IMR-90 (cell line): ENCODE results near the gene CAPN5. TPM values are rescaled to one million over a fixed set of nuclear protein-coding genes. Genes with fewer than 3 reads are reported as not detected.

Experiments
- ATAC-seq: fragments of 200-7000 bp; cut with Tn5 transposase; 2 replicates; pipeline ENCODE4 v1.9.1; 2020; ENCODE audit warnings: low read depth, mild to moderate bottlenecking, moderate library complexity
- BruUV-seq: library from RNA; stranded (reverse); fragments of 400-500 nt; replicated peaks from 2 replicates; lab custom pipeline; 2021; lab: Mats Ljungman, UMichigan
- CTCF ChIA-PET: fragments of 300-600 bp; formaldehyde crosslinking; extraction: SDS; loops from one replicate; lab custom pipeline; 2021; ENCODE audit warnings: antibody characterized with exemption; lab: Yijun Ruan, JAX
- POLR2A ChIA-PET: fragments of 300-600 bp; sonication (Branson Sonifier 250); formaldehyde crosslinking; loops from one replicate; lab custom pipeline; 2022; ENCODE audit warnings: antibody characterized with exemption; ENCODE audit not compliant: unreplicated experiment; lab: Charles Lee
- DNase-seq: peaks from one replicate; pipeline ENCODE4 v3.0.0; 2013
- H2AFZ ChIP-seq: replicated peaks from 2 replicates; pipeline ENCODE3; 2013; ENCODE audit warnings: low read length, mild to moderate bottlenecking; ENCODE audit not compliant: poor library complexity
- H2AK5ac ChIP-seq: 2 replicates; pipeline ENCODE4 v1.6.1; 2013; ENCODE audit warnings: low read depth, low read length, inconsistent platforms
- H2AK9ac ChIP-seq: replicated peaks from 2 replicates; pipeline ENCODE3; 2013; ENCODE audit warnings: mild to moderate bottlenecking, low read depth, low read length, moderate library complexity; ENCODE audit not compliant: poor library complexity
- H2BK120ac ChIP-seq: 2 replicates; pipeline ENCODE4 v1.6.1; 2013; ENCODE audit warnings: low read depth, low read length, inconsistent platforms
- H2BK15ac ChIP-seq: 3 replicates; pipeline ENCODE4 v1.6.1; 2013; ENCODE audit warnings: low read depth, low read length, inconsistent platforms
- H2BK20ac ChIP-seq: 2 replicates; pipeline ENCODE4 v1.6.1; 2013; ENCODE audit warnings: low read depth, mild to moderate bottlenecking, inconsistent platforms, low read length, moderate library complexity
- H2BK5ac ChIP-seq: 2 replicates; pipeline ENCODE4 v1.6.1; 2013; ENCODE audit warnings: mild to moderate bottlenecking, low read depth, low read length, inconsistent platforms; ENCODE audit not compliant: poor library complexity, severe bottlenecking
- H3K14ac ChIP-seq: replicated peaks from 2 replicates; pipeline ENCODE4 v1.6.1; 2013; ENCODE audit warnings: low read depth, low read length, inconsistent platforms
- H3K18ac ChIP-seq: 2 replicates; pipeline ENCODE4 v1.6.1; 2013; ENCODE audit warnings: low read depth, low read length, control low read depth
- H3K23ac ChIP-seq: 2 replicates; pipeline ENCODE4 v1.6.1; 2013; ENCODE audit warnings: low read depth, low read length, inconsistent platforms
- H3K27ac ChIP-seq: 2 replicates; pipeline ENCODE4 v1.5.1; 2013; ENCODE audit warnings: mild to moderate bottlenecking, control low read depth, low read length; ENCODE audit not compliant: insufficient read depth
- H3K27me3 ChIP-seq: 2 replicates; pipeline ENCODE4 v1.6.1; 2013; ENCODE audit warnings: low read length; ENCODE audit not compliant: control insufficient read depth, insufficient read depth
- H3K36me3 ChIP-seq: 2 replicates; pipeline ENCODE4 v1.6.1; 2013; ENCODE audit warnings: low read length, mixed read lengths; ENCODE audit not compliant: control insufficient read depth, insufficient read depth
- H3K4ac ChIP-seq: 2 replicates; pipeline ENCODE4 v1.6.1; 2013; ENCODE audit warnings: low read depth, low read length, inconsistent platforms
- H3K4me1 ChIP-seq: 2 replicates; pipeline ENCODE4 v1.6.1; 2013; ENCODE audit warnings: low read length, mixed read lengths; ENCODE audit not compliant: control insufficient read depth, insufficient read depth
- H3K4me2 ChIP-seq: 2 replicates; pipeline ENCODE4 v1.6.1; 2013; ENCODE audit warnings: low read depth, mild to moderate bottlenecking, control low read depth, low read length, moderate library complexity
- H3K4me3 ChIP-seq: 2 replicates; pipeline ENCODE4 v1.5.1; 2013; ENCODE audit warnings: low read depth, mild to moderate bottlenecking, control low read depth, low read length, moderate library complexity; ENCODE audit not compliant: insufficient read depth
- H3K56ac ChIP-seq: 2 replicates; pipeline ENCODE4 v1.6.1; 2013; ENCODE audit warnings: low read length, inconsistent platforms; ENCODE audit not compliant: insufficient read depth; ENCODE audit errors: extremely low read depth
- H3K79me1 ChIP-seq, 2 experiments: 2 replicates each; pipeline ENCODE4 v1.6.1; 2013; ENCODE audit warnings: low read length in 2 of 2, inconsistent platforms in 1 of 2, low read depth in 1 of 2
- H3K9ac ChIP-seq: 2 replicates; pipeline ENCODE4 v1.6.1; 2013; ENCODE audit warnings: low read depth, low read length, control low read depth
- H3K9me1 ChIP-seq: 2 replicates; pipeline ENCODE4 v1.6.1; 2013; ENCODE audit warnings: low read length, inconsistent platforms; ENCODE audit not compliant: insufficient read depth
- H3K9me3 ChIP-seq: 2 replicates; pipeline ENCODE4 v1.6.1; 2013; ENCODE audit warnings: low read length; ENCODE audit not compliant: control insufficient read depth, insufficient read depth
- H4K20me1 ChIP-seq: 2 replicates; pipeline ENCODE4 v1.6.1; 2013; ENCODE audit warnings: low read length, inconsistent platforms; ENCODE audit not compliant: insufficient read depth
- H4K5ac ChIP-seq: 2 replicates; pipeline ENCODE4 v1.6.1; 2013; ENCODE audit warnings: mild to moderate bottlenecking, low read depth, low read length, control low read depth
- H4K8ac ChIP-seq, 2 experiments: 2 replicates each; pipeline ENCODE4 v1.6.1; 2013; ENCODE audit warnings: low read depth in 2 of 2, low read length in 2 of 2, control low read depth in 1 of 2, inconsistent platforms in 1 of 2
- H4K91ac ChIP-seq: 2 replicates; pipeline ENCODE4 v1.6.1; 2013; ENCODE audit warnings: low read depth, low read length, inconsistent platforms; ENCODE audit not compliant: insufficient read depth
- BHLHE40 ChIP-seq: fragments of 150-350 bp; IDR thresholded peaks from 2 replicates; pipeline ENCODE4 v1.6.1; 2016; ENCODE audit warnings: mild to moderate bottlenecking, low read depth, low read length
- CEBPB ChIP-seq: IDR thresholded peaks from 2 replicates; pipeline ENCODE4 v1.6.1; 2012; ENCODE audit warnings: low read depth, low read length, improper control_type of control experiment
- CHD1 ChIP-seq: IDR thresholded peaks from 2 replicates; pipeline ENCODE4 v1.6.1; 2012; ENCODE audit warnings: low read depth, low read length, improper control_type of control experiment
- FOS ChIP-seq: fragments of 150-350 bp; IDR thresholded peaks from 2 replicates; pipeline ENCODE4 v1.6.1; 2016; ENCODE audit warnings: low read depth, low read length
- MAFK ChIP-seq: IDR thresholded peaks from 2 replicates; pipeline ENCODE4 v1.6.1; 2012; ENCODE audit warnings: low read depth, low read length, improper control_type of control experiment
- MAZ ChIP-seq: IDR thresholded peaks from 2 replicates; pipeline ENCODE4 v1.6.1; 2012; ENCODE audit warnings: low read depth, mild to moderate bottlenecking, low read length, improper control_type of control experiment, moderate library complexity, borderline replicate concordance
- NFE2L2 ChIP-seq: fragments of 150-350 bp; IDR thresholded peaks from 2 replicates; pipeline ENCODE4 v1.6.1; 2016; ENCODE audit warnings: low read depth, mild to moderate bottlenecking, low read length
- POLR2A ChIP-seq: IDR thresholded peaks from 2 replicates; pipeline ENCODE4 v1.6.1; 2012; ENCODE audit warnings: mild to moderate bottlenecking, low read depth, low read length
- RAD21 ChIP-seq: IDR thresholded peaks from 2 replicates; pipeline ENCODE4 v1.6.1; 2012; ENCODE audit warnings: low read length, improper control_type of control experiment
- RCOR1 ChIP-seq: IDR thresholded peaks from 2 replicates; pipeline ENCODE4 v1.6.1; 2012; ENCODE audit warnings: mild to moderate bottlenecking, low read length, improper control_type of control experiment; ENCODE audit not compliant: insufficient replicate concordance
- RFX5 ChIP-seq: IDR thresholded peaks from 2 replicates; pipeline ENCODE4 v1.8.0; 2012; ENCODE audit warnings: low read depth, mild to moderate bottlenecking, low read length, moderate library complexity
- SMC3 ChIP-seq: fragments of 150-350 bp; IDR thresholded peaks from 2 replicates; pipeline ENCODE4 v1.6.1; 2016; ENCODE audit warnings: low read depth, mild to moderate bottlenecking, antibody characterized with exemption, low read length, moderate library complexity
- WGBS, 2 experiments: methylation state at CpG; one replicate each; pipeline versions ENCODE4 v1.1.5 to v1.1.7; 2013; ENCODE audit warnings: missing lambda C conversion rate in 2 of 2; ENCODE audit not compliant: insufficient read length in 1 of 2; ENCODE audit errors: extremely low coverage in 2 of 2; 5-methylcytosine and 5-hydroxymethylcytosine counted together
- dilution Hi-C: fragments of 300-500 bp; cut with HindIII; formaldehyde crosslinking; loops from one replicate; pipeline ENCODE4 v1.14.3; 2018; ENCODE audit warnings: low sequenced_read_pairs; ENCODE audit not compliant: unreplicated experiment
- in situ Hi-C: fragments of 300-500 bp; cut with MboI; formaldehyde crosslinking; loops from 3 replicates; pipeline ENCODE4 v1.14.3; 2019; ENCODE audit warnings: low sequenced_read_pairs, inconsistent platforms, mixed read lengths
- intact Hi-C: fragments of 100-400 bp; cut with micrococcal nuclease; formaldehyde crosslinking; loops from 2 replicates; pipeline ENCODE4 v1.10.0; 2022
- polyA plus RNA-seq, 3 experiments: library from polyadenylated mRNA; depleted of rRNA; stranded (reverse); fragments of >200 nt; gene quantifications; 2 replicates each; pipeline ENCODE4 v1.2.3, GENCODE V29; 2012; ENCODE audit warnings: low replicate concordance in 1 of 3
- total RNA-seq: library from RNA; depleted of rRNA; stranded (reverse); fragments of >200 nt; gene quantifications from 2 replicates; pipeline ENCODE4 v1.2.3, GENCODE V29; 2012
- TF ChIP-seq, protein P1 (sequence below): fragments of 150-350 bp; IDR thresholded peaks from 2 replicates; pipeline ENCODE4 v1.6.1; 2017; ENCODE audit warnings: mild to moderate bottlenecking, antibody characterized with exemption, low read length, low read depth
- TF ChIP-seq, protein P2 (sequence below): conservative IDR thresholded peaks from 2 replicates; pipeline ENCODE4 v1.5.1; 2012; ENCODE audit warnings: mild to moderate bottlenecking, low read depth, low read length, improper control_type of control experiment
- TF ChIP-seq, protein P3 (sequence below): fragments of 150-350 bp; IDR thresholded peaks from 2 replicates; pipeline ENCODE4 v1.6.1; 2016; ENCODE audit warnings: low read depth, mild to moderate bottlenecking, low read length, moderate library complexity, borderline replicate concordance

Gene CAPN5
- total and polyA plus RNA-seq, 2 of the 4 experiments (the other 2 are of a cell fraction) = 8.1 to 24.0 TPM

DNA sequence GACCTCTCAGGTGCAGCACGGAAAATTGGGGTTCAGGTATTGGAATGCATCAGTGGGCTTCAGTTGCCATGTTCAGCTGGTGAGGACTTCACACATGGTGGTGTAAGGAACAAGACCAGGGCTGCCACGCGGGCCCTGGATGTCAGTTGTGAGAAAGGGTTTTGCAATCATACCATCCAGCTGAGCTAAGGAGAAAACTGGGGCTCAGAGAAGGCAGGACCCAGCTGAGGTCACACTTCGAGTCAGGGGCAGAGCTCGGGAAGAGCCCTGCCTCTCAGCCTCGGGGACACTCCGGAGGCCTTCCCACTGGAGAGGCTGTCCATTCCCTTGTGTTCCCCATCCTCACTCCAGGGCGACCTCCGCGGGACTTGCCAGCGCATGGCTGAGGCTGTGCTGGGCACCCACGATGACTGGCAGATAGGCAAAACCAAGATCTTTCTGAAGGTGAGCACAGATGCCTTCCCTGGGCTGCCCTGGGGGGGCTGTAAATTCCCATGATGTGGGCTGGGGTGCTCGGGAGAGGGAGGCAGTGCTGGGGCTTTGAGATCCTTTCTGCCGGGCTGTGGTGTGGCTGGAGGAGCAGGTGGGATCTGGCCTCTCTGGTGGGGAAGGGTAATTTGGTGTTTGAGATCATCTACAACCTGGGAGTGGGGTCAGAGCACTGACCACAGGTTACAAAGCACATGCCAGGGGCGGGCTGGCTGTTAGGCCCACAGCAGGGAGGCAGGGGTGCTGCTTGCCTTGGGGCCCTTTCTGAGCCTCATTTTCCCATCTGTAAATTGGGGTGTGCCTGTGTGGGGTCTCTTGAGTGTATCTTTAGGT, 108.5 kb downstream of the CAPN5 start:
- no peak overlapping the region for H4K91ac ChIP-seq
- H4K20me1 ChIP-seq = no peaks in the 10 kb centered on the region
- no peak overlapping the region for H3K4me3 ChIP-seq
- no peaks in the 10 kb centered on the region for H3K36me3 ChIP-seq
- no peak overlapping the region for H3K4ac ChIP-seq
- dilution Hi-C loops = no loop called here
- H3K27ac ChIP-seq = no peak overlapping the region
- H3K27me3 ChIP-seq = peaks cover 32% of the 10 kb centered on the region
- no peak overlapping the region for H4K5ac ChIP-seq
- no peak overlapping the region for H2AK5ac ChIP-seq
- in situ Hi-C loops = no loop called here
- no peak overlapping the region for H3K14ac ChIP-seq
- H4K8ac ChIP-seq = no peak overlapping the region
- intact Hi-C loops = no loop called here
- no peak for TF ChIP-seq RCOR1
- TF ChIP-seq POLR2A = no peak
- no peak for TF ChIP-seq RFX5
- TF ChIP-seq, protein P1, sequence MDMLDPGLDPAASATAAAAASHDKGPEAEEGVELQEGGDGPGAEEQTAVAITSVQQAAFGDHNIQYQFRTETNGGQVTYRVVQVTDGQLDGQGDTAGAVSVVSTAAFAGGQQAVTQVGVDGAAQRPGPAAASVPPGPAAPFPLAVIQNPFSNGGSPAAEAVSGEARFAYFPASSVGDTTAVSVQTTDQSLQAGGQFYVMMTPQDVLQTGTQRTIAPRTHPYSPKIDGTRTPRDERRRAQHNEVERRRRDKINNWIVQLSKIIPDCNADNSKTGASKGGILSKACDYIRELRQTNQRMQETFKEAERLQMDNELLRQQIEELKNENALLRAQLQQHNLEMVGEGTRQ = no peak
- TF ChIP-seq, protein P2, sequence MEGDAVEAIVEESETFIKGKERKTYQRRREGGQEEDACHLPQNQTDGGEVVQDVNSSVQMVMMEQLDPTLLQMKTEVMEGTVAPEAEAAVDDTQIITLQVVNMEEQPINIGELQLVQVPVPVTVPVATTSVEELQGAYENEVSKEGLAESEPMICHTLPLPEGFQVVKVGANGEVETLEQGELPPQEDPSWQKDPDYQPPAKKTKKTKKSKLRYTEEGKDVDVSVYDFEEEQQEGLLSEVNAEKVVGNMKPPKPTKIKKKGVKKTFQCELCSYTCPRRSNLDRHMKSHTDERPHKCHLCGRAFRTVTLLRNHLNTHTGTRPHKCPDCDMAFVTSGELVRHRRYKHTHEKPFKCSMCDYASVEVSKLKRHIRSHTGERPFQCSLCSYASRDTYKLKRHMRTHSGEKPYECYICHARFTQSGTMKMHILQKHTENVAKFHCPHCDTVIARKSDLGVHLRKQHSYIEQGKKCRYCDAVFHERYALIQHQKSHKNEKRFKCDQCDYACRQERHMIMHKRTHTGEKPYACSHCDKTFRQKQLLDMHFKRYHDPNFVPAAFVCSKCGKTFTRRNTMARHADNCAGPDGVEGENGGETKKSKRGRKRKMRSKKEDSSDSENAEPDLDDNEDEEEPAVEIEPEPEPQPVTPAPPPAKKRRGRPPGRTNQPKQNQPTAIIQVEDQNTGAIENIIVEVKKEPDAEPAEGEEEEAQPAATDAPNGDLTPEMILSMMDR = no peak
- no peak for TF ChIP-seq MAFK
- TF ChIP-seq FOS = no peak
- TF ChIP-seq BHLHE40 = no peak
- TF ChIP-seq SMC3 = no peak
- TF ChIP-seq CEBPB = no peak
- no peak for TF ChIP-seq RAD21
- no peak for TF ChIP-seq MAZ
- TF ChIP-seq CHD1 = no peak
- TF ChIP-seq NFE2L2 = no peak
- TF ChIP-seq, protein P3, sequence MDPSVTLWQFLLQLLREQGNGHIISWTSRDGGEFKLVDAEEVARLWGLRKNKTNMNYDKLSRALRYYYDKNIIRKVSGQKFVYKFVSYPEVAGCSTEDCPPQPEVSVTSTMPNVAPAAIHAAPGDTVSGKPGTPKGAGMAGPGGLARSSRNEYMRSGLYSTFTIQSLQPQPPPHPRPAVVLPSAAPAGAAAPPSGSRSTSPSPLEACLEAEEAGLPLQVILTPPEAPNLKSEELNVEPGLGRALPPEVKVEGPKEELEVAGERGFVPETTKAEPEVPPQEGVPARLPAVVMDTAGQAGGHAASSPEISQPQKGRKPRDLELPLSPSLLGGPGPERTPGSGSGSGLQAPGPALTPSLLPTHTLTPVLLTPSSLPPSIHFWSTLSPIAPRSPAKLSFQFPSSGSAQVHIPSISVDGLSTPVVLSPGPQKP = no peak
- WGBS, 2 experiments = 56% methylated on average over 4 of the region's 15 CpGs; no CpG with 5 or more reads in 1 of the 2 experiments
- no peak overlapping the region for H3K4me2 ChIP-seq
- no peak overlapping the region for H3K23ac ChIP-seq
- no peak overlapping the region for H3K18ac ChIP-seq
- no peak overlapping the region for H3K56ac ChIP-seq
- no peak overlapping the region for H2BK15ac ChIP-seq
- H3K4me1 ChIP-seq = no peaks in the 10 kb centered on the region
- H2BK5ac ChIP-seq = no peak overlapping the region
- H2AFZ ChIP-seq = no peak overlapping the region
- H2BK120ac ChIP-seq = no peak overlapping the region
- no TSS peak for BruUV-seq
- ATAC-seq = no peak
- CTCF ChIA-PET = interaction anchor here (1.4 to 1.9 kb wide), 2 partner anchors 12 to 48 kb away, joined by 4 read pairs; partner anchors contain the start of gene MYO7A
- H2AK9ac ChIP-seq = no peak overlapping the region
- no peaks in the 10 kb centered on the region for H3K9me3 ChIP-seq
- no peak overlapping the region for H3K9ac ChIP-seq
- DNase-seq = no peak
- POLR2A ChIA-PET = no interaction called here
- no peak overlapping the region for H2BK20ac ChIP-seq
- H3K79me1 ChIP-seq = no peaks in the 10 kb centered on the region
- peaks cover 3% of the 10 kb centered on the region; the same call in 1 of the 2 replicates for H3K9me1 ChIP-seq
